ENCODE measurements around the gene IFNGR1. TPM values are rescaled to one million over a fixed set of nuclear protein-coding genes. Genes with fewer than 3 reads are reported as not detected.
A peak's percentile ranks its signal among the peaks of the same experiment; 100 is the strongest.
"Not testable (repeated sequence)": the region's sequence is repeated elsewhere in the genome, so short reads cannot be mapped to it uniquely, and the experiment has no call there.

IFNGR1 gene
- total RNA-seq, 4 donors from 2014 or later = 104 to 261 (median 147) TPM

DNA sequence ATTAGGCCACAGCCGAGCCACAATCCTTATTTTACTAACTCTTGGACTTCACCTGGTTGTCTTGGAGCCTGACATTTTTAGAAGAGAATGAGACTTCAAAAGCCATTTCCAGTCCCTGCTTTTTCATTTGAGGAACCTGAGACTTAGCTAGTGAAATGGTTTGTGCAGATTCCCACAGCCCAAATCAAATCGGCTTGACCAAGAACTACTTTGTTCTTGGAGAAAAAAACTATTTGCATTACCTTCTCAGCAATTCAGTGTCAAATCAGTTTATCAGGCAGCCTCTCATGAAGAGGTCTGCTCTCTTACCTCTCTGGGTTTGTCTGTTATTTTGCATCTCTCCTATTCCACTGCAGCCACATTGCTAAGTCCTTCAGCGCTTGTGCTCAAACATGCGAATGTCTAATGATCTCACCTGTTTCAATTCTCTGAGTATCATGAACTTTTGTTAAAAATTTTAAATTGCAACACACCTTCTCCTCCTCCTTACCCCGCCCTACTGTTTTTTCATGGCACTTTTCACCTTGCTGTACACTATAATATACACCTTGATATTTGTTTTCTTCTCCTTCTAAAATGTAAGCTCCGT, 573 bp upstream of the IFNGR1 start:
- TF ChIP-seq, protein P1, sequence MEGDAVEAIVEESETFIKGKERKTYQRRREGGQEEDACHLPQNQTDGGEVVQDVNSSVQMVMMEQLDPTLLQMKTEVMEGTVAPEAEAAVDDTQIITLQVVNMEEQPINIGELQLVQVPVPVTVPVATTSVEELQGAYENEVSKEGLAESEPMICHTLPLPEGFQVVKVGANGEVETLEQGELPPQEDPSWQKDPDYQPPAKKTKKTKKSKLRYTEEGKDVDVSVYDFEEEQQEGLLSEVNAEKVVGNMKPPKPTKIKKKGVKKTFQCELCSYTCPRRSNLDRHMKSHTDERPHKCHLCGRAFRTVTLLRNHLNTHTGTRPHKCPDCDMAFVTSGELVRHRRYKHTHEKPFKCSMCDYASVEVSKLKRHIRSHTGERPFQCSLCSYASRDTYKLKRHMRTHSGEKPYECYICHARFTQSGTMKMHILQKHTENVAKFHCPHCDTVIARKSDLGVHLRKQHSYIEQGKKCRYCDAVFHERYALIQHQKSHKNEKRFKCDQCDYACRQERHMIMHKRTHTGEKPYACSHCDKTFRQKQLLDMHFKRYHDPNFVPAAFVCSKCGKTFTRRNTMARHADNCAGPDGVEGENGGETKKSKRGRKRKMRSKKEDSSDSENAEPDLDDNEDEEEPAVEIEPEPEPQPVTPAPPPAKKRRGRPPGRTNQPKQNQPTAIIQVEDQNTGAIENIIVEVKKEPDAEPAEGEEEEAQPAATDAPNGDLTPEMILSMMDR (IDR thresholded peaks at IDR 0.05) = no peak
- DNase-seq (ENCODE audit: low spot score) = no peak
- no peak for ATAC-seq (ENCODE audit: low FRiP score)

DNA sequence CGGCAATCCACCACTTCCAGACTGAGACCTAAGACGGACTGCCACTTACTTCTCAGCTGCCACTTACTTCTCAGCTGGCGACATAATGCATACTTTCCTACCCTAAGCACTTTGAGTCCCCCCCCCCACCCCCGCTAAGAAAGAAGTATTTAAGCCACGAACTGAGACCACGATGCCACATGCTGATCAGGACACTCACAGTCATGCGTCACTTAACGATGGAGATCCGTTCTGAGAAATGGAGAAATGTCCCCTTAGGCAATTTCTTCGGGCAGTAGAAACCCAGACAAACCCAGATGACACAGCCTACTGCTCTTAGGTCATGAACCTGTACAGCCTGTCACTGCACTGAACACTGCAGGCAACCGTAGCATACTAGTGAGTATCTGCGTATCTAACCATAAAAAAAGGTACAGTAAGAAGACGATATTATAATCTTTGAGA, 690 bp downstream of the IFNGR1 start:
- TF ChIP-seq, protein P1 (IDR thresholded peaks at IDR 0.05) = no peak
- peak; percentile 76 for ATAC-seq (ENCODE audit: low FRiP score)
- no peak for DNase-seq (ENCODE audit: low spot score)

GRCh38 chr6:137217801-137218472, 1.2 kb downstream of the IFNGR1 start:
- DNase-seq (ENCODE audit: low spot score) (no peak), ATAC-seq (ENCODE audit: low FRiP score) (no peak)
- TF ChIP-seq, protein P1 (IDR thresholded peaks at IDR 0.05) = no peak

- ATAC-seq (ENCODE audit: low FRiP score) = no peak
- DNase-seq (ENCODE audit: low spot score) = no peak
- TF ChIP-seq, protein P1 (IDR thresholded peaks at IDR 0.05) = no peak
Observed at GRCh38 chr6:137216875-137217553, 2.2 kb downstream of the IFNGR1 start.

- ATAC-seq (ENCODE audit: low FRiP score) = peak; percentile 32
- no peak for DNase-seq (ENCODE audit: low spot score)
- TF ChIP-seq, protein P1 (IDR thresholded peaks at IDR 0.05) = no peak
Observed at GRCh38 chr6:137216106-137216505, 3.1 kb downstream of the IFNGR1 start.

DNA sequence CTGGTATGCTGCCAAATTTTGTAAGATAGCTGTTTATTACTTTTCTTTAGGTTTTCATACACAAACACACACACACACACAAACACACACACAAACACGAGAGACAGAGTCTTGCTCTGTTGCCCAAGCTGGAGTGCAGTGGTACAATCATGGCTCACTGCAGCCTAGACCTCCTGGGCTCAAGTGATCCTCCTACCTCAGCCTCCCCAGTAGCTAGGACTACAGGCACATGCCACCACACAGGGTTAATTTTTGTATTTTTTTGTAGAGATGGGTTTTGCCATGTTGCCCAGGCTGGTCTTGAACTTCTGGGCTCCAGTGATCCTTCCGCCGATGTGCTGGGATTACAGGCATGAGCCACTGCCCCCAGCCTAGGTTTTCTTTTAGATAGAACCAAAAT, 3.6 kb downstream of the IFNGR1 start:
- not testable (repeated sequence) for DNase-seq (ENCODE audit: low spot score); ATAC-seq (ENCODE audit: low FRiP score)

GRCh38 chr6:137214931-137215330, 4.3 kb downstream of the IFNGR1 start:
- TF ChIP-seq, protein P1 (IDR thresholded peaks at IDR 0.05) = no peak
- DNase-seq (ENCODE audit: low spot score) (no peak), ATAC-seq (ENCODE audit: low FRiP score) (no peak)

All from omental fat pad (tissue), 4 donors.